ENCODE results near the gene PRPF6.

DNA sequence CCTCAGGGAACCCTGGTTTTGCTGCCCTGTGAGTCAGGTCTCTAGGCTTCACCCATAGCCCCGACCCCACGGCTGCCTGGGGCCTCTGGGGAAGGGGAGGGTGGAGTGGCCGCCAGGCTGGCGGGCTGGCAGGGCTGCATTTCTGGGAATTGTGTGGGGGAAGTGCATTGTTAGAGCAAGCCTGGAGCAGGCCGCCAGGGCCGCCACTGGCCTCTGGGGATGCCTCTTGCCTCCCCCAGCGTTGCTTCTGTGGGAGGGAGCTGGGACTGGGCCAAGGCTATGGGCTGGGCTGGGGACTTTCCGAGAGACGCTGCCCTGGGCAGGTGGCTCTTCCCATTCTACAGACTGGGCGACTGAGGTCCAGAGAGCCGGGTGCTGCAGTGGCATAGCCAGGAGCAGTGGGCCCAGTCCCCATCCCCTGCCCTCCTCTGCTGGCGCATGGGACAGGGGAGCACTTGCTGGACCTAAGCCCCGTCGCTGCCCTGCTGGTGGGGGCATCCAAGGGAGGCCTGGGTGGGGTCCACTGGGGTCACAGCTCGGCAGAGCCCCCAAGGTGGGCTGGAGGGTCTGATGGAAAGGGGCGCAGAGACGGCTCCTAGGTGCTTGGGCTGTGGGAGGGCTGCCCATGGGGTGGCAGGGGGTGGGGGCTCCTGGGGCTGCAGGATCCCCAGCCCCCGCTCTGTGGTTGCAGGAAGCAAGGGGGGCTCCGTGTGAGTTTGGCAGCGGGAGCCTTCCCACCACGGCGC is 75.1 kb downstream of the PRPF6 start:
- no peak for TF ChIP-seq GATA3 (IDR thresholded peaks at IDR 0.05; ENCODE audit: low read depth, low read length)
- no peak for TF ChIP-seq GATA2 (IDR thresholded peaks at IDR 0.05; ENCODE audit: low read depth, low read length)
